ENCODE data around the gene NUBPL.

DNA sequence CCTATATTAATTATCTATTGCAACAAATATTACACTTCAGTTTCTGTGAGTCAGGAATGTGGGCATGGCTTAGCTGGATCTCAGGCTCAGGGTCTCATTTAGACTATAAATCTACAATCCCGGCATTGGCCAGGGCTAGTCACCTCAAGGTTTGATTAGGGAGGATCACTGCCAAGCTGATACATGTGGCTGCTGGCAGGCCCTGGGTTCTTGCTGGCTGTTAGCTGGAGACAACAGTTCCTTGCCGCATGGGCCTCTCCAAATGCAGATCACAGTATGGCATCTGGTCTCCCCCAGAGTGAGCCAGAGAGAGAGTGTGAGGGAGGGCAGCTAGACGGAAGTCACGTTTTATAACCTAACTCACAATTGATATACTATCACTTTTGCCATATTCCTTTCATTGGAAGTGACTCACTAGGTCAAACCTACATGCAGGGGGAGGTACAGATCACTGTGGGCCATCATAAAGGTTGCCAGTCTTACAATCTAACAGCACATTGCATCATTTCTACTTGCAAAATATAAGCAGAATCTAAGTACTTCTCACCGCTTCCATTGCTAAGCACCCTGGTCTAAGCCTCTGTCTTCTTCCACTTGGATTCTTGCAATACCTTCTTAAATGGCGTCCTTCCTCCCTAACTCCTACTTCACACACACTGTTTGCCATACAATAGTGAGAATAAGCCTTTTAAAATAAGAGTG lies 341.9 kb downstream of the NUBPL start:
- TF ChIP-seq TAF1 (IDR thresholded peaks at IDR 0.05; ENCODE audit: borderline replicate concordance, low read depth, low read length) (no peak), EP300 (IDR thresholded peaks at IDR 0.05; ENCODE audit: borderline replicate concordance in 1 of 2, low read depth in 1 of 2, low read length in 1 of 2) (no peak), POLR2AphosphoS5 (IDR thresholded peaks at IDR 0.05; ENCODE audit: low read depth, low read length) (no peak), ELF1 (IDR thresholded peaks at IDR 0.05) (no peak), MXI1 (IDR thresholded peaks at IDR 0.05; ENCODE audit: low read depth, low read length) (no peak), SIN3A (IDR thresholded peaks at IDR 0.05; ENCODE audit: borderline replicate concordance, low read depth, low read length) (no peak), USF2 (IDR thresholded peaks at IDR 0.05; ENCODE audit: borderline replicate concordance, low read depth, low read length) (no peak), RAD21 (IDR thresholded peaks at IDR 0.05; ENCODE audit: low read length) (no peak)
- TF ChIP-seq, protein P1, sequence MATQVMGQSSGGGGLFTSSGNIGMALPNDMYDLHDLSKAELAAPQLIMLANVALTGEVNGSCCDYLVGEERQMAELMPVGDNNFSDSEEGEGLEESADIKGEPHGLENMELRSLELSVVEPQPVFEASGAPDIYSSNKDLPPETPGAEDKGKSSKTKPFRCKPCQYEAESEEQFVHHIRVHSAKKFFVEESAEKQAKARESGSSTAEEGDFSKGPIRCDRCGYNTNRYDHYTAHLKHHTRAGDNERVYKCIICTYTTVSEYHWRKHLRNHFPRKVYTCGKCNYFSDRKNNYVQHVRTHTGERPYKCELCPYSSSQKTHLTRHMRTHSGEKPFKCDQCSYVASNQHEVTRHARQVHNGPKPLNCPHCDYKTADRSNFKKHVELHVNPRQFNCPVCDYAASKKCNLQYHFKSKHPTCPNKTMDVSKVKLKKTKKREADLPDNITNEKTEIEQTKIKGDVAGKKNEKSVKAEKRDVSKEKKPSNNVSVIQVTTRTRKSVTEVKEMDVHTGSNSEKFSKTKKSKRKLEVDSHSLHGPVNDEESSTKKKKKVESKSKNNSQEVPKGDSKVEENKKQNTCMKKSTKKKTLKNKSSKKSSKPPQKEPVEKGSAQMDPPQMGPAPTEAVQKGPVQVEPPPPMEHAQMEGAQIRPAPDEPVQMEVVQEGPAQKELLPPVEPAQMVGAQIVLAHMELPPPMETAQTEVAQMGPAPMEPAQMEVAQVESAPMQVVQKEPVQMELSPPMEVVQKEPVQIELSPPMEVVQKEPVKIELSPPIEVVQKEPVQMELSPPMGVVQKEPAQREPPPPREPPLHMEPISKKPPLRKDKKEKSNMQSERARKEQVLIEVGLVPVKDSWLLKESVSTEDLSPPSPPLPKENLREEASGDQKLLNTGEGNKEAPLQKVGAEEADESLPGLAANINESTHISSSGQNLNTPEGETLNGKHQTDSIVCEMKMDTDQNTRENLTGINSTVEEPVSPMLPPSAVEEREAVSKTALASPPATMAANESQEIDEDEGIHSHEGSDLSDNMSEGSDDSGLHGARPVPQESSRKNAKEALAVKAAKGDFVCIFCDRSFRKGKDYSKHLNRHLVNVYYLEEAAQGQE (IDR thresholded peaks at IDR 0.05; ENCODE audit: low read depth, low read length), result no peak
- TF ChIP-seq, protein P2, sequence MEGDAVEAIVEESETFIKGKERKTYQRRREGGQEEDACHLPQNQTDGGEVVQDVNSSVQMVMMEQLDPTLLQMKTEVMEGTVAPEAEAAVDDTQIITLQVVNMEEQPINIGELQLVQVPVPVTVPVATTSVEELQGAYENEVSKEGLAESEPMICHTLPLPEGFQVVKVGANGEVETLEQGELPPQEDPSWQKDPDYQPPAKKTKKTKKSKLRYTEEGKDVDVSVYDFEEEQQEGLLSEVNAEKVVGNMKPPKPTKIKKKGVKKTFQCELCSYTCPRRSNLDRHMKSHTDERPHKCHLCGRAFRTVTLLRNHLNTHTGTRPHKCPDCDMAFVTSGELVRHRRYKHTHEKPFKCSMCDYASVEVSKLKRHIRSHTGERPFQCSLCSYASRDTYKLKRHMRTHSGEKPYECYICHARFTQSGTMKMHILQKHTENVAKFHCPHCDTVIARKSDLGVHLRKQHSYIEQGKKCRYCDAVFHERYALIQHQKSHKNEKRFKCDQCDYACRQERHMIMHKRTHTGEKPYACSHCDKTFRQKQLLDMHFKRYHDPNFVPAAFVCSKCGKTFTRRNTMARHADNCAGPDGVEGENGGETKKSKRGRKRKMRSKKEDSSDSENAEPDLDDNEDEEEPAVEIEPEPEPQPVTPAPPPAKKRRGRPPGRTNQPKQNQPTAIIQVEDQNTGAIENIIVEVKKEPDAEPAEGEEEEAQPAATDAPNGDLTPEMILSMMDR (IDR thresholded peaks at IDR 0.05), result no peak
- TF ChIP-seq, protein P3, sequence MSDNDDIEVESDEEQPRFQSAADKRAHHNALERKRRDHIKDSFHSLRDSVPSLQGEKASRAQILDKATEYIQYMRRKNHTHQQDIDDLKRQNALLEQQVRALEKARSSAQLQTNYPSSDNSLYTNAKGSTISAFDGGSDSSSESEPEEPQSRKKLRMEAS (IDR thresholded peaks at IDR 0.05; ENCODE audit: low read depth), result no peak
- TF ChIP-seq, protein P4, sequence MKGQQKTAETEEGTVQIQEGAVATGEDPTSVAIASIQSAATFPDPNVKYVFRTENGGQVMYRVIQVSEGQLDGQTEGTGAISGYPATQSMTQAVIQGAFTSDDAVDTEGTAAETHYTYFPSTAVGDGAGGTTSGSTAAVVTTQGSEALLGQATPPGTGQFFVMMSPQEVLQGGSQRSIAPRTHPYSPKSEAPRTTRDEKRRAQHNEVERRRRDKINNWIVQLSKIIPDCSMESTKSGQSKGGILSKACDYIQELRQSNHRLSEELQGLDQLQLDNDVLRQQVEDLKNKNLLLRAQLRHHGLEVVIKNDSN (IDR thresholded peaks at IDR 0.05; ENCODE audit: borderline replicate concordance, low read depth), result no peak
